ENCODE results near the gene ITGAL. TPM values are rescaled to one million over a fixed set of nuclear protein-coding genes. Genes with fewer than 3 reads are reported as not detected.
A peak's percentile ranks its signal among the peaks of the same experiment; 100 is the strongest.

The ITGAL gene
- total and polyA plus RNA-seq, 2 of the 13 experiments (the other 11 are each of a cell fraction or from before 2014, with no cell fraction given): 0.86 to 1.2 TPM

DNA sequence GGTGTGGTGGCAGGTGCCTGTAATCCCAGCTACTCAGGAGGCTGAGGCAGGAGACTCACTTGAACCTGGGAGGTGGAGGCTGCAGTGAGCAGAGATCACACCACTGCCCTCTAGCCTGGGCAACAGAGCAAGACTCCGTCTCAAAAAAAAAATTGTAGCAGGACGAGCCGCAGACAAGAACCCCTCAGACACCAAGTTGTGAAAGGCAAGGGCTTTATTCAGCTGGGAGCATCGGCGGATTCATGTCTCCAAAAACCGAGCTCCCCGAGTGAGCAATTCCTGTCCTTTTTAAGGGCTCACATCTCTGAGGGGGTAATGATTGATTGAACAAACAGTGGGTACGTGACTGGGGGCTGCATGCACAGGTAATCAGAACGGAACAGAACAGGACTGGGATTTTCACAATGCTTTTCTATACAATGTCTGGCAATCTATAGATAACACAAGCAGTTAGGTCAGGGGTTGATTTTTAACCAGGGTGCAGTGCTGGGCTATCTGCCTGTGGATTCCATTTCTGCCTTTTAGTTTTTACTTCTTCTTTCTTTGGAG, 68.4 kb downstream of the ITGAL start (continued):
- TF ChIP-seq, protein P1, sequence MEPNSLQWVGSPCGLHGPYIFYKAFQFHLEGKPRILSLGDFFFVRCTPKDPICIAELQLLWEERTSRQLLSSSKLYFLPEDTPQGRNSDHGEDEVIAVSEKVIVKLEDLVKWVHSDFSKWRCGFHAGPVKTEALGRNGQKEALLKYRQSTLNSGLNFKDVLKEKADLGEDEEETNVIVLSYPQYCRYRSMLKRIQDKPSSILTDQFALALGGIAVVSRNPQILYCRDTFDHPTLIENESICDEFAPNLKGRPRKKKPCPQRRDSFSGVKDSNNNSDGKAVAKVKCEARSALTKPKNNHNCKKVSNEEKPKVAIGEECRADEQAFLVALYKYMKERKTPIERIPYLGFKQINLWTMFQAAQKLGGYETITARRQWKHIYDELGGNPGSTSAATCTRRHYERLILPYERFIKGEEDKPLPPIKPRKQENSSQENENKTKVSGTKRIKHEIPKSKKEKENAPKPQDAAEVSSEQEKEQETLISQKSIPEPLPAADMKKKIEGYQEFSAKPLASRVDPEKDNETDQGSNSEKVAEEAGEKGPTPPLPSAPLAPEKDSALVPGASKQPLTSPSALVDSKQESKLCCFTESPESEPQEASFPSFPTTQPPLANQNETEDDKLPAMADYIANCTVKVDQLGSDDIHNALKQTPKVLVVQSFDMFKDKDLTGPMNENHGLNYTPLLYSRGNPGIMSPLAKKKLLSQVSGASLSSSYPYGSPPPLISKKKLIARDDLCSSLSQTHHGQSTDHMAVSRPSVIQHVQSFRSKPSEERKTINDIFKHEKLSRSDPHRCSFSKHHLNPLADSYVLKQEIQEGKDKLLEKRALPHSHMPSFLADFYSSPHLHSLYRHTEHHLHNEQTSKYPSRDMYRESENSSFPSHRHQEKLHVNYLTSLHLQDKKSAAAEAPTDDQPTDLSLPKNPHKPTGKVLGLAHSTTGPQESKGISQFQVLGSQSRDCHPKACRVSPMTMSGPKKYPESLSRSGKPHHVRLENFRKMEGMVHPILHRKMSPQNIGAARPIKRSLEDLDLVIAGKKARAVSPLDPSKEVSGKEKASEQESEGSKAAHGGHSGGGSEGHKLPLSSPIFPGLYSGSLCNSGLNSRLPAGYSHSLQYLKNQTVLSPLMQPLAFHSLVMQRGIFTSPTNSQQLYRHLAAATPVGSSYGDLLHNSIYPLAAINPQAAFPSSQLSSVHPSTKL (CRISPR knock-in tag; IDR thresholded peaks at IDR 0.05): peak; percentile 70; the same call in 1 of the 2 replicates
- TF ChIP-seq FOXO1 (CRISPR knock-in tag; IDR thresholded peaks at IDR 0.05) (peak; percentile 31; the same call in 1 of the 2 replicates), HMG20A (CRISPR knock-in tag; IDR thresholded peaks at IDR 0.05; ENCODE audit: borderline replicate concordance) (0 out of 2 replicates have a peak, but pooled peaks have one; percentile 15), NFYB (CRISPR knock-in tag; IDR thresholded peaks at IDR 0.05) (peak; percentile 11; the same call in 1 of the 2 replicates), ZNF761 (CRISPR knock-in tag; conservative IDR thresholded peaks at IDR 0.05) (peak; percentile 44; the same call in 1 of the 2 replicates), POLR2A (IDR thresholded peaks at IDR 0.05; ENCODE audit: insufficient read depth in 1 of 2, low read depth in 2 of 2, low read length in 2 of 2) (peak in 1 of 2 experiments; percentile 52; a peak in 2 of 4 replicates), ZNF564 (CRISPR knock-in tag; IDR thresholded peaks at IDR 0.05) (peak; percentile 78), ZNF33A (CRISPR knock-in tag; IDR thresholded peaks at IDR 0.05; ENCODE audit: borderline replicate concordance) (peak; percentile 82; the same call in 1 of the 2 replicates), ZNF766 (CRISPR knock-in tag; IDR thresholded peaks at IDR 0.05; ENCODE audit: borderline replicate concordance) (peak; percentile 23; the same call in 1 of the 2 replicates), HOXA3 (CRISPR knock-in tag; IDR thresholded peaks at IDR 0.05) (peak; percentile 88), NFIC (IDR thresholded peaks at IDR 0.05; ENCODE audit: low read length) (peak; percentile 35; the same call in 1 of the 2 replicates), ZNF235 (CRISPR knock-in tag; IDR thresholded peaks at IDR 0.05; ENCODE audit: borderline replicate concordance) (peak; percentile 91; the same call in 1 of the 2 replicates), RXRB (CRISPR knock-in tag; IDR thresholded peaks at IDR 0.05; ENCODE audit: borderline replicate concordance) (peak; percentile 56; the same call in 1 of the 2 replicates), ONECUT2 (CRISPR knock-in tag; IDR thresholded peaks at IDR 0.05) (peak; percentile 65)
- TF ChIP-seq, protein P2, sequence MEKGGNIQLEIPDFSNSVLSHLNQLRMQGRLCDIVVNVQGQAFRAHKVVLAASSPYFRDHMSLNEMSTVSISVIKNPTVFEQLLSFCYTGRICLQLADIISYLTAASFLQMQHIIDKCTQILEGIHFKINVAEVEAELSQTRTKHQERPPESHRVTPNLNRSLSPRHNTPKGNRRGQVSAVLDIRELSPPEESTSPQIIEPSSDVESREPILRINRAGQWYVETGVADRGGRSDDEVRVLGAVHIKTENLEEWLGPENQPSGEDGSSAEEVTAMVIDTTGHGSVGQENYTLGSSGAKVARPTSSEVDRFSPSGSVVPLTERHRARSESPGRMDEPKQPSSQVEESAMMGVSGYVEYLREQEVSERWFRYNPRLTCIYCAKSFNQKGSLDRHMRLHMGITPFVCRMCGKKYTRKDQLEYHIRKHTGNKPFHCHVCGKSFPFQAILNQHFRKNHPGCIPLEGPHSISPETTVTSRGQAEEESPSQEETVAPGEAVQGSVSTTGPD (CRISPR knock-in tag; IDR thresholded peaks at IDR 0.05): peak; percentile 78; the same call in 1 of the 2 replicates
- TF ChIP-seq, protein P3, sequence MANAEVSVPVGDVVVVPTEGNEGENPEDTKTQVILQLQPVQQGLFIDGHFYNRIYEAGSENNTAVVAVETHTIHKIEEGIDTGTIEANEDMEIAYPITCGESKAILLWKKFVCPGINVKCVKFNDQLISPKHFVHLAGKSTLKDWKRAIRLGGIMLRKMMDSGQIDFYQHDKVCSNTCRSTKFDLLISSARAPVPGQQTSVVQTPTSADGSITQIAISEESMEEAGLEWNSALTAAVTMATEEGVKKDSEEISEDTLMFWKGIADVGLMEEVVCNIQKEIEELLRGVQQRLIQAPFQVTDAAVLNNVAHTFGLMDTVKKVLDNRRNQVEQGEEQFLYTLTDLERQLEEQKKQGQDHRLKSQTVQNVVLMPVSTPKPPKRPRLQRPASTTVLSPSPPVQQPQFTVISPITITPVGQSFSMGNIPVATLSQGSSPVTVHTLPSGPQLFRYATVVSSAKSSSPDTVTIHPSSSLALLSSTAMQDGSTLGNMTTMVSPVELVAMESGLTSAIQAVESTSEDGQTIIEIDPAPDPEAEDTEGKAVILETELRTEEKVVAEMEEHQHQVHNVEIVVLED (CRISPR knock-in tag; IDR thresholded peaks at IDR 0.05; ENCODE audit: borderline replicate concordance): peak; percentile 44; the same call in 1 of the 2 replicates
- TF ChIP-seq, protein P4, sequence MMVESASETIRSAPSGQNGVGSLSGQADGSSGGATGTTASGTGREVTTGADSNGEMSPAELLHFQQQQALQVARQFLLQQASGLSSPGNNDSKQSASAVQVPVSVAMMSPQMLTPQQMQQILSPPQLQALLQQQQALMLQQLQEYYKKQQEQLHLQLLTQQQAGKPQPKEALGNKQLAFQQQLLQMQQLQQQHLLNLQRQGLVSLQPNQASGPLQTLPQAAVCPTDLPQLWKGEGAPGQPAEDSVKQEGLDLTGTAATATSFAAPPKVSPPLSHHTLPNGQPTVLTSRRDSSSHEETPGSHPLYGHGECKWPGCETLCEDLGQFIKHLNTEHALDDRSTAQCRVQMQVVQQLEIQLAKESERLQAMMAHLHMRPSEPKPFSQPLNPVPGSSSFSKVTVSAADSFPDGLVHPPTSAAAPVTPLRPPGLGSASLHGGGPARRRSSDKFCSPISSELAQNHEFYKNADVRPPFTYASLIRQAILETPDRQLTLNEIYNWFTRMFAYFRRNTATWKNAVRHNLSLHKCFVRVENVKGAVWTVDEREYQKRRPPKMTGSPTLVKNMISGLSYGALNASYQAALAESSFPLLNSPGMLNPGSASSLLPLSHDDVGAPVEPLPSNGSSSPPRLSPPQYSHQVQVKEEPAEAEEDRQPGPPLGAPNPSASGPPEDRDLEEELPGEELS (CRISPR knock-in tag; IDR thresholded peaks at IDR 0.05): peak; percentile 83
- TF ChIP-seq, protein P5, sequence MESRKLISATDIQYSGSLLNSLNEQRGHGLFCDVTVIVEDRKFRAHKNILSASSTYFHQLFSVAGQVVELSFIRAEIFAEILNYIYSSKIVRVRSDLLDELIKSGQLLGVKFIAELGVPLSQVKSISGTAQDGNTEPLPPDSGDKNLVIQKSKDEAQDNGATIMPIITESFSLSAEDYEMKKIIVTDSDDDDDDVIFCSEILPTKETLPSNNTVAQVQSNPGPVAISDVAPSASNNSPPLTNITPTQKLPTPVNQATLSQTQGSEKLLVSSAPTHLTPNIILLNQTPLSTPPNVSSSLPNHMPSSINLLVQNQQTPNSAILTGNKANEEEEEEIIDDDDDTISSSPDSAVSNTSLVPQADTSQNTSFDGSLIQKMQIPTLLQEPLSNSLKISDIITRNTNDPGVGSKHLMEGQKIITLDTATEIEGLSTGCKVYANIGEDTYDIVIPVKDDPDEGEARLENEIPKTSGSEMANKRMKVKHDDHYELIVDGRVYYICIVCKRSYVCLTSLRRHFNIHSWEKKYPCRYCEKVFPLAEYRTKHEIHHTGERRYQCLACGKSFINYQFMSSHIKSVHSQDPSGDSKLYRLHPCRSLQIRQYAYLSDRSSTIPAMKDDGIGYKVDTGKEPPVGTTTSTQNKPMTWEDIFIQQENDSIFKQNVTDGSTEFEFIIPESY (CRISPR knock-in tag; IDR thresholded peaks at IDR 0.05): peak; percentile 7; the same call in 1 of the 2 replicates
